Pons (tissue), 1 donor: ENCODE measurements around the gene NAPSA.
A peak's percentile ranks its signal among the peaks of the same experiment; 100 is the strongest.
"Not testable (repeated sequence)": the region's sequence is repeated elsewhere in the genome, so short reads cannot be mapped to it uniquely, and the experiment has no call there.

Experiments
- DNase-seq: peaks from one replicate; pipeline ENCODE4 v3.0.0-alpha.2; 2016; ENCODE audit warnings: low spot score

NAPSA gene

DNA sequence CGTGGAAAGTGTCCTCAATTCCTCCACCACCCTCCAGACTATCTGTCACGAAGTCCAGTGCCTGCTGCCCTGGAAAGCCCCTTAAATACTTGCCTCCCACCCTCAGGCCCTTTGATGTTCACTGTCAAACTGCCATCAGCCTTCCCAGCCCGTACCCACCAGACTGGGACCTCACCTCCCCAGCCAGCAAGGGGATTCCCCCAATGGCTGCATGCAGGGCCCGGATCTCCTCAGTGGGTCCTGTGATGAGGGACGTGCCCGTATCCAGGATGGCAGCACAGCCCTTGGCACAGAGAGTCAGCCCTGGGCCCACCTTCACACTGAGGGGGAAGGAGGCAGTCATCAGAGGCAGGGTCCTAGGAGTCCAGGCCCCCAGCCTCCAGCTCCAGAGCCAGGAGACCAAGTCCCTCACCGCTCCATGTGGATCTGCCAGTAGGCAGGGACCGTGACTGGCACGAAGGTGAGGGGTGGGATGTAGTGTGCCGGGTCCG, 6.1 kb downstream of the NAPSA start:
- DNase-seq, result no peak

GRCh38 chr19:50358483-50359327, 6.7 kb downstream of the NAPSA start:
- peak; percentile 53 for DNase-seq

GRCh38 chr19:50357178-50358100, 8.0 kb downstream of the NAPSA start:
- DNase-seq, result peak; percentile 74

DNA sequence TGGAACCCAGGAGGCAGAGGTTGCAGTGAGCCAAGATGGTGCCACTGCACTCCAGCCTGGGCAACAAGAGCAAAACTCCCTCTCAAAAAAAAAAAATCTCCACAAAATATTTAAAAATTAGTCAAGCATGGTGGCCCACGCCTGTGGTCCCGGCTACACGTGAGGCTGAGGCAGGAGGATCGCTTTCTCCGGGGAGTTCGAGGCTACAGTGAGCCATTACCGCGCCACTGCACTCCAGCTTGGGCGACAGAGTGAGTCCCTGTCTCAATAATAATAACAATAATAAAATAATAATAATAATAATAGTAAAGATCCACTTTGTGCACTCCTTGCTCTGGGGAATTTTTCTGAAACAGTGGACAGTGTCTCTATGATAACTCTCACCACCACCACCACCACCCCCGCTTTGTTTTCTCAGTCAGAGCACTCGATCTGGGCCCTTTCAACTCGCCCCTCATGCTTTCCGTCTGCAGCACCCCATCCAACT, 8.7 kb downstream of the NAPSA start:
- no peak for DNase-seq

- DNase-seq, result not testable (repeated sequence)
Observed at GRCh38 chr19:50353487-50353880, 12.0 kb downstream of the NAPSA start.

DNA sequence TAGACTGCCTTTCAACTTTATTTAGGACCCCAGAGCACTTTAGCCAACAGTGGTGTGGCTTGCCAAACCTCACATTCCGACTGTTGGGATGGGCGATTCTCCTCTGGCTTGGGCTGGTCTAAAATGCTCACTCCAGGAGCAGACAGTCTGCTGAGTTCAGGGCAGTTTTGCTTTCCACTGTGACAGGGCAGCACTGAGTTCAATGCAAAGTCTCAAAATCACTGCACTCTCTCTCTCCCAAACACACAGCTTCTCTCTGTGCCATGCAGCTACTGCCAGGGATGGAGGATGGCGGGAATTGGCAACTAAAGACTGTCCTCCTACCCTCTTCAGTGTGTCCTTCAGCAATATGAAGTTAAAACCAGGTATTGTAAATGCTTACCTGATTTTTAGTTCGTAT, 13.2 kb downstream of the NAPSA start:
- DNase-seq, result no peak

DNA sequence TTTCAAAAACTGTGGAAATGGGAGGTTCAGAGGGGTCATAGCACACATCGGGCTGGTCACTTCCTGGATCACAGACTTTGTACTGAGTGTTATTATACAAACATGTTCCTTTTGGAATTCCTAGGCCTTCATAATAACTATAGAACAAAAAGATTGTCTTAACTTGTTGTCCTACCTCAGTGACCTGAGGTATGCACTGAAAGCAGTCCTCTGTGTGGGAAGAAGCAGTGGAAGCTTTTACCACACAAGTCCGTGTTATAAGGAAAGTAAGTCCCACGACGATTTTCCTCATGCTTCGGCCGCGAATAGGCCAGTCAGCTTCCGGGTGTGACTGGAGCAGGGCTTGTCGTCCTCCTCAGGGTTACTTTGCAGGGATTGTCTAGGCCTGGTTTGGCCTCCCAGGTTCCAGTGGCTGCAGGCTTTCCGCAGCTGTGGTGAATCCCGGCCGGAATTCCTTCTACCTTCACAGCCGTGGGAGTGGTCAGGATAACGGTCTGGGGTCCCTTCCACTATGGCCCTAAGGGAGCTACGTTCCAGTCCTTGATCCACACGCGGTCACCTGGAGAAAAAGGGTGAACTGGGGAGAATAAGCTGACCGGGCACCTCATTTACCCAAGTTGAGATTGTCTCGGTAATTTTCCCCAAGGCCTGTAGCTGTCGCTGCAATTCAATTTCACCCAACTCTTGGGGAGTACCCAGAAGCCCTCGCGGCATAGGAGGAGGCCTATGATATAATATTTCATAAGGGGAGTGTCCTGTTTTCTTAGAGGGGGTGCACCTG, 16.0 kb downstream of the NAPSA start:
- no peak for DNase-seq

- DNase-seq, result not testable (repeated sequence)
Observed at GRCh38 chr19:50347089-50347581, 18.3 kb downstream of the NAPSA start.

DNA sequence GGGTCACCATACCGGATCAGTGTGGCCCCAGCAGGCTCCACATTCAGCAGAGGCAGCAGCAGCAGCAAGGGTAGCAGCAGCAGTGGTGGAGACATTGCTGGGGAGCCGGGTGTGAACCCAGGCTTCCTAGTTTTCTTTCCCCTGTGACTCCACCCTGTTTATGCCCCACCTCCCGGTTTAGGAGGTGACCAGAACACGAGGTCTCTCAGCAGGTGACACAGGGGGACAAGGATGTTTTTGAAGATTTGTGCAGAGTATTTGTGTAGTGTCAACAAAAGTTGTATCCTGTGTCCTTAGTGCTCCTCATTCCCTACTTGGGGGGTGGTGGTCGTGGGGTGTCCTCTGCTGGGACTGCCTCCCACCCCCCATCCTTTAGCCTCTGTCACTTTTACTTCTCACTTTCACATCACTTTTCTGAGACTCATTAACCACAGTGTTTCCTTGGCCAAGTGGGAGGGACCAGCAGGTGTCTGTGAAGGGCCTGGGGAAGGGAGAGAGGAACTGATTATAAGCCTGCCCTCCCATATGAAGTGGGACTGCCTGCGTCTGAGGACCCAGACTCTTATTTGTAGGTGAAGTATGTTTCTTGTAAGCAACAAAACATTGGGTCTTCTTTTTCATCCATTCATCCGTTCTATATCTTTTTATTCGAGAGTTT, 20.6 kb downstream of the NAPSA start:
- DNase-seq, result peak; percentile 76

GRCh38 chr19:50341091-50341564, 24.3 kb downstream of the NAPSA start:
- DNase-seq, result peak; percentile 68

DNA sequence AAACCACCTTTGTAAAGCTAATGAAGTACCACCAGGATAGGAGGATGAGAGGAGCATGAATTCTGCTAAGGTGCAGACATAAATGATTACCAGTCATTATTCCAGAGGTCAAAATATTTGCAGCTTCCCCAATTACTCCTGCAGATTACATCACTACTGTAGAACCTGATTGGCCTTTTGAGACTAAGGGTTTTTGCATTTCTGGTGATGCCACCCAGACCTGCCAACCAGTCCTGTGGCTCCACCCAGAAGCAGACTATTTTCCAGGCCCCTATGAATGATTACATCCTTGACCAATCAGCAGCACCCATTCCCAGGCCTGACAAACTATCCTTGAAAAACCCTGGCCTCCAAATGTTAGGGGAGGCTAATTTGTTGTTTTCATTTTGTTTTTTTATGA, 25.1 kb downstream of the NAPSA start:
- no peak for DNase-seq

- DNase-seq, result not testable (repeated sequence)
Observed at GRCh38 chr19:50337031-50337430, 28.4 kb downstream of the NAPSA start.

- DNase-seq, result no peak
Observed at GRCh38 chr19:50334741-50335421, 30.6 kb downstream of the NAPSA start.

GRCh38 chr19:50333737-50334617, 31.5 kb downstream of the NAPSA start:
- no peak for DNase-seq

GRCh38 chr19:50333235-50333736, 32.2 kb downstream of the NAPSA start:
- peak; percentile 96 for DNase-seq

- peak; percentile 57 for DNase-seq
Observed at GRCh38 chr19:50332244-50333038, 33.0 kb downstream of the NAPSA start.

GRCh38 chr19:50331994-50332243, 33.5 kb downstream of the NAPSA start:
- DNase-seq, result no peak

DNA sequence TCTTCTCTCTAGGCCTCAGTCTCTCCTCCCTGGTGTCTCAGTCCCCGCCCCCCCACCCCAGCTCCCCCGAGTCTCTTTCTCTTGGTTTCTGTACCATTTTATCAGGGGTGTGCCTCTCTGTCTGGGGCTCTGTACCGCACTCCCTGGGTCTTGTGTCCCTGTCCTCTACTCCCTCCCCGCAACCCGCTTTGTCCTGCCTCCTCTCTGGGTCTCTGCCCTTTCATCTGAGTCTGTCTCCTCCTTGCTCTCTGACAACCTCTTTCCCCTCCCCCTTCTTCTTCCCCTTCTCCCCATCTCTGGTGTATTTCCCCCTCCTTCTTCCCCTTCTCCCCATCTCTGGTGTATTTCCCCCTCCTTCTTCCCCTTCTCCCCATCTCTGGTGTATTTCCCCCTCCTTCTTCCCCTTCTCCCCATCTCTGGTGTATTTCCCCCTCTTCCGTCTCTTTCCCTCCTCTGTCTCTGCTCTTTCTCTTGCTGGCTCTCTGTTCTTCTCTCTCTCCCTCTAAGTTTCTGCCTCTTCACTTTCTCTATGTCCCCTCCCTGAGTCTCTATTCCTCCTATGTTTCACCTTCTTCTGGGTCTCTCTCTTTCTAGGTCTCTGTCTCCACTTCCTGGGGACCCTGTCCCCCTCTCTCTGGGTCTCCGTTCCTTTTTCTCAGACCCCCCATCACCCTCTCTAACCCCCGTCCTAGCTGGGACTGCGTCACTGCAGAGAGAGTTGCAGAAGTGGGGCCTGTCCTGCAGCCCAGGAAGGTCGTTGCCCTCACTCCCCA, 34.0 kb downstream of the NAPSA start:
- no peak for DNase-seq
